H1 (cell line): ENCODE results near the gene NEK10. TPM values are rescaled to one million over a fixed set of nuclear protein-coding genes. Genes with fewer than 3 reads are reported as not detected.

Experiments used
- BCL11A ChIP-seq, 2 experiments: IDR thresholded peaks; one replicate each; pipeline ENCODE4 v1.6.1; 2011; ENCODE audit warnings: low read depth in 2 of 2, low read length in 2 of 2, mild to moderate bottlenecking in 2 of 2
- CBX5 ChIP-seq: fragments of 300-800, 300-1000 bp; sonication (generic); IDR thresholded peaks from 2 replicates; pipeline ENCODE4 v1.7.1; 2016; ENCODE audit warnings: antibody characterized with exemption, low read length, low read depth
- CEBPB ChIP-seq: IDR thresholded peaks from 2 replicates; pipeline ENCODE4 v1.6.1; 2012; ENCODE audit warnings: low read depth, low read length
- CHD1 ChIP-seq: IDR thresholded peaks from 2 replicates; pipeline ENCODE4 v1.6.1; 2012; ENCODE audit warnings: low read depth, low read length, improper control_type of control experiment
- EGR1 ChIP-seq: IDR thresholded peaks from 2 replicates; pipeline ENCODE4 v1.6.1; 2011; ENCODE audit warnings: low read depth, low read length, borderline replicate concordance
- JUND ChIP-seq: IDR thresholded peaks from 2 replicates; pipeline ENCODE4 v1.6.1; 2011; ENCODE audit warnings: mild to moderate bottlenecking, improper control_type of control experiment, low read length
- RNF2 ChIP-seq: fragments of 200-900, 300-1000 bp; sonication (generic); IDR thresholded peaks from 2 replicates; pipeline ENCODE4 v1.7.1; 2016; ENCODE audit warnings: borderline replicate concordance, low read depth, mild to moderate bottlenecking, antibody characterized with exemption, low read length; ENCODE audit not compliant: poor library complexity, severe bottlenecking; ENCODE audit errors: missing control alignments
- SUZ12 ChIP-seq: fragments of 200-600 bp; sonication (generic); IDR thresholded peaks from 2 replicates; pipeline ENCODE4 v1.6.1; 2012; ENCODE audit warnings: mild to moderate bottlenecking, inconsistent platforms, low read length, moderate library complexity, mixed read lengths
- TAF7 ChIP-seq: optimal IDR thresholded peaks from 2 replicates; pipeline ENCODE3; 2011; ENCODE audit warnings: low read depth, mild to moderate bottlenecking, inconsistent platforms, low read length, moderate library complexity, borderline replicate concordance
- TEAD4 ChIP-seq: IDR thresholded peaks from 2 replicates; pipeline ENCODE4 v1.6.1; 2012; ENCODE audit warnings: low read depth, low read length, inconsistent platforms, mixed read lengths
- polyA plus RNA-seq, 7 experiments: library from polyadenylated mRNA; depleted of rRNA in 3 of 7; stranded (reverse) in 5 of 7; unstranded in 2 of 7; fragments of >200 nt in 5 of 7; fragments of 200-250 nt in 2 of 7; gene quantifications; 1 replicate in 5 of 7; 2 replicates in 1 of 7; 4 replicates in 1 of 7; pipeline versions ENCODE4 v1.2.1 to v1.2.3, GENCODE V29; 2011 to 2013; ENCODE audit warnings: missing spikeins in 2 of 7, mixed read lengths in 2 of 7
- total RNA-seq: library from RNA; stranded (reverse); fragmentation: NEBNext Ultra II Directional; extraction: Animal tissue kit (Norgen Biotek cat#: 25700); gene quantifications from 2 replicates; pipeline ENCODE4 v1.2.1, GENCODE V29; 2021
- TF ChIP-seq, protein P1 (sequence below): fragments of 300-600 bp; sonication (generic); IDR thresholded peaks from 2 replicates; pipeline ENCODE4 v1.7.1; 2012; ENCODE audit warnings: low read length, moderate library complexity, mild to moderate bottlenecking, inconsistent platforms; ENCODE audit not compliant: insufficient replicate concordance

Gene NEK10
- total and polyA plus RNA-seq, 2 of the 8 experiments (the other 6 are each of a cell fraction or from before 2014, with no cell fraction given): 0.18 to 0.50 TPM

DNA sequence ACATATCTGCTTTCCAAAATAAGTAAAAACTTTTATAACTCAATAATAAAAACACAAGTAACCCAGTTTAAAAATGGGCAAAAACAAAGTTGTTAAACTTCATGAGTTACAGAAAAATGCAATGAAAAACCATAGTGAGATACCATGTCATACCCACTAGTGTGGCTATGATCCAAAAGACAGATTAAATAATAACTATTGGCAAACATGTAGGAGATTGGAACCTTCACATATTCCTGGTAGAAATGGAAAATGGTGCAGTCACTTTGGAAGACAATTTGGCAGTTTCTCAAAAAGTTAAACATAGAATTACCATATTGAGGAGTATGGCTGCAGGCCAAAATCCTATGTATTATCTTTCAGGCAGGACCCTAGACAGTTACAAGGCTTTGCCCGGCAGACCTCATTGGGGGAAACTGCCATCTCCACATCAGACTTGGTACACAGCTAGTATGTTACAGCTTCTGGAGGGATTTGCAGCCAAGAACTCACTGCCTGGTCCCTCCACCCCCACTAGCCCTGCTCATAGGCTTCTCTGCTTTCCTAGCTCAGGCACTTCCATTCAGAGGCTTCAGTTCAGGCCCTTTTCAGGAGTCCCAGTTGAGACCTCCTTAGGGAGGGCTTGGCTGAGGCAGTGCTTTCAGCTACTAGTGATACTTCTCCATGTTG lies 147.8 kb downstream of the NEK10 start (continued):
- TF ChIP-seq, protein P1, sequence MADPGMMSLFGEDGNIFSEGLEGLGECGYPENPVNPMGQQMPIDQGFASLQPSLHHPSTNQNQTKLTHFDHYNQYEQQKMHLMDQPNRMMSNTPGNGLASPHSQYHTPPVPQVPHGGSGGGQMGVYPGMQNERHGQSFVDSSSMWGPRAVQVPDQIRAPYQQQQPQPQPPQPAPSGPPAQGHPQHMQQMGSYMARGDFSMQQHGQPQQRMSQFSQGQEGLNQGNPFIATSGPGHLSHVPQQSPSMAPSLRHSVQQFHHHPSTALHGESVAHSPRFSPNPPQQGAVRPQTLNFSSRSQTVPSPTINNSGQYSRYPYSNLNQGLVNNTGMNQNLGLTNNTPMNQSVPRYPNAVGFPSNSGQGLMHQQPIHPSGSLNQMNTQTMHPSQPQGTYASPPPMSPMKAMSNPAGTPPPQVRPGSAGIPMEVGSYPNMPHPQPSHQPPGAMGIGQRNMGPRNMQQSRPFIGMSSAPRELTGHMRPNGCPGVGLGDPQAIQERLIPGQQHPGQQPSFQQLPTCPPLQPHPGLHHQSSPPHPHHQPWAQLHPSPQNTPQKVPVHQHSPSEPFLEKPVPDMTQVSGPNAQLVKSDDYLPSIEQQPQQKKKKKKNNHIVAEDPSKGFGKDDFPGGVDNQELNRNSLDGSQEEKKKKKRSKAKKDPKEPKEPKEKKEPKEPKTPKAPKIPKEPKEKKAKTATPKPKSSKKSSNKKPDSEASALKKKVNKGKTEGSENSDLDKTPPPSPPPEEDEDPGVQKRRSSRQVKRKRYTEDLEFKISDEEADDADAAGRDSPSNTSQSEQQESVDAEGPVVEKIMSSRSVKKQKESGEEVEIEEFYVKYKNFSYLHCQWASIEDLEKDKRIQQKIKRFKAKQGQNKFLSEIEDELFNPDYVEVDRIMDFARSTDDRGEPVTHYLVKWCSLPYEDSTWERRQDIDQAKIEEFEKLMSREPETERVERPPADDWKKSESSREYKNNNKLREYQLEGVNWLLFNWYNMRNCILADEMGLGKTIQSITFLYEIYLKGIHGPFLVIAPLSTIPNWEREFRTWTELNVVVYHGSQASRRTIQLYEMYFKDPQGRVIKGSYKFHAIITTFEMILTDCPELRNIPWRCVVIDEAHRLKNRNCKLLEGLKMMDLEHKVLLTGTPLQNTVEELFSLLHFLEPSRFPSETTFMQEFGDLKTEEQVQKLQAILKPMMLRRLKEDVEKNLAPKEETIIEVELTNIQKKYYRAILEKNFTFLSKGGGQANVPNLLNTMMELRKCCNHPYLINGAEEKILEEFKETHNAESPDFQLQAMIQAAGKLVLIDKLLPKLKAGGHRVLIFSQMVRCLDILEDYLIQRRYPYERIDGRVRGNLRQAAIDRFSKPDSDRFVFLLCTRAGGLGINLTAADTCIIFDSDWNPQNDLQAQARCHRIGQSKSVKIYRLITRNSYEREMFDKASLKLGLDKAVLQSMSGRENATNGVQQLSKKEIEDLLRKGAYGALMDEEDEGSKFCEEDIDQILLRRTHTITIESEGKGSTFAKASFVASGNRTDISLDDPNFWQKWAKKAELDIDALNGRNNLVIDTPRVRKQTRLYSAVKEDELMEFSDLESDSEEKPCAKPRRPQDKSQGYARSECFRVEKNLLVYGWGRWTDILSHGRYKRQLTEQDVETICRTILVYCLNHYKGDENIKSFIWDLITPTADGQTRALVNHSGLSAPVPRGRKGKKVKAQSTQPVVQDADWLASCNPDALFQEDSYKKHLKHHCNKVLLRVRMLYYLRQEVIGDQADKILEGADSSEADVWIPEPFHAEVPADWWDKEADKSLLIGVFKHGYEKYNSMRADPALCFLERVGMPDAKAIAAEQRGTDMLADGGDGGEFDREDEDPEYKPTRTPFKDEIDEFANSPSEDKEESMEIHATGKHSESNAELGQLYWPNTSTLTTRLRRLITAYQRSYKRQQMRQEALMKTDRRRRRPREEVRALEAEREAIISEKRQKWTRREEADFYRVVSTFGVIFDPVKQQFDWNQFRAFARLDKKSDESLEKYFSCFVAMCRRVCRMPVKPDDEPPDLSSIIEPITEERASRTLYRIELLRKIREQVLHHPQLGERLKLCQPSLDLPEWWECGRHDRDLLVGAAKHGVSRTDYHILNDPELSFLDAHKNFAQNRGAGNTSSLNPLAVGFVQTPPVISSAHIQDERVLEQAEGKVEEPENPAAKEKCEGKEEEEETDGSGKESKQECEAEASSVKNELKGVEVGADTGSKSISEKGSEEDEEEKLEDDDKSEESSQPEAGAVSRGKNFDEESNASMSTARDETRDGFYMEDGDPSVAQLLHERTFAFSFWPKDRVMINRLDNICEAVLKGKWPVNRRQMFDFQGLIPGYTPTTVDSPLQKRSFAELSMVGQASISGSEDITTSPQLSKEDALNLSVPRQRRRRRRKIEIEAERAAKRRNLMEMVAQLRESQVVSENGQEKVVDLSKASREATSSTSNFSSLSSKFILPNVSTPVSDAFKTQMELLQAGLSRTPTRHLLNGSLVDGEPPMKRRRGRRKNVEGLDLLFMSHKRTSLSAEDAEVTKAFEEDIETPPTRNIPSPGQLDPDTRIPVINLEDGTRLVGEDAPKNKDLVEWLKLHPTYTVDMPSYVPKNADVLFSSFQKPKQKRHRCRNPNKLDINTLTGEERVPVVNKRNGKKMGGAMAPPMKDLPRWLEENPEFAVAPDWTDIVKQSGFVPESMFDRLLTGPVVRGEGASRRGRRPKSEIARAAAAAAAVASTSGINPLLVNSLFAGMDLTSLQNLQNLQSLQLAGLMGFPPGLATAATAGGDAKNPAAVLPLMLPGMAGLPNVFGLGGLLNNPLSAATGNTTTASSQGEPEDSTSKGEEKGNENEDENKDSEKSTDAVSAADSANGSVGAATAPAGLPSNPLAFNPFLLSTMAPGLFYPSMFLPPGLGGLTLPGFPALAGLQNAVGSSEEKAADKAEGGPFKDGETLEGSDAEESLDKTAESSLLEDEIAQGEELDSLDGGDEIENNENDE: no peak
- no peak for TF ChIP-seq JUND
- no peak for TF ChIP-seq BCL11A (IDR thresholded peaks at IDR 0.05; ENCODE audit: low read depth in 2 of 2, low read length in 2 of 2)
- no peak for TF ChIP-seq CBX5
- TF ChIP-seq CHD1: no peak
- no peak for TF ChIP-seq EGR1
- no peak for TF ChIP-seq SUZ12
- no peak for TF ChIP-seq TAF7
- no peak for TF ChIP-seq TEAD4
- no peak for TF ChIP-seq CEBPB
- TF ChIP-seq RNF2: no peak
